ENCODE results near the gene CH25H. TPM values are rescaled to one million over a fixed set of nuclear protein-coding genes. Genes with fewer than 3 reads are reported as not detected.
"Not testable (repeated sequence)": the region's sequence is repeated elsewhere in the genome, so short reads cannot be mapped to it uniquely, and the experiment has no call there.

Gene CH25H
- total and polyA plus RNA-seq, 2 experiments from 2014 or later: 18.0 to 34.9 TPM

- WGBS, 2 experiments (ENCODE audit: low coverage in 1 of 2, low lambda C conversion rate in 2 of 2, missing lambda C conversion rate in 2 of 2): 97 to 98% methylated on average over 2 of the region's 2 CpGs
- H3K27me3 ChIP-seq (replicated peaks; ENCODE audit: insufficient read depth): no peaks in the 10 kb centered on the region
- no peak for TF ChIP-seq EZH2phosphoT487 (IDR thresholded peaks at IDR 0.05; ENCODE audit: insufficient read depth, low read depth)
- no peak for TF ChIP-seq EZH2 (IDR thresholded peaks at IDR 0.05; ENCODE audit: insufficient read depth, poor library complexity, severe bottlenecking)
- peak overlapping the region; percentile 92; the same call in 1 of the 2 replicates for H3K4me3 ChIP-seq
- DNase-seq: no peak
- no peak overlapping the region for H3K27ac ChIP-seq
- no peaks in the 10 kb centered on the region for H3K36me3 ChIP-seq (ENCODE audit: low read depth)
- no peaks in the 10 kb centered on the region for H3F3A ChIP-seq (ENCODE audit: insufficient read depth)
- peak overlapping the region; percentile 100 for H3K4me2 ChIP-seq (ENCODE audit: unreplicated experiment)
- peaks cover 8% of the 10 kb centered on the region; the same call in 1 of the 2 replicates for H3K4me1 ChIP-seq (ENCODE audit: insufficient read depth)
- H4K20me1 ChIP-seq (ENCODE audit: insufficient read depth): no peaks in the 10 kb centered on the region
- no peak overlapping the region for H2AFZ ChIP-seq
- in situ Hi-C loops (cut with MboI): loop anchor here (10.0 kb wide), 1 partner anchor 303 kb away; no protein-coding TSS in a partner anchor
- H3K9me3 ChIP-seq (ENCODE audit: low read depth): no peaks in the 10 kb centered on the region
- peaks cover 29% of the 10 kb centered on the region for H3K79me2 ChIP-seq (ENCODE audit: insufficient read depth)
- H3K9me2 ChIP-seq (ENCODE audit: insufficient read depth): no peaks in the 10 kb centered on the region
- no peak overlapping the region for H3K9ac ChIP-seq
Measured at GRCh38 chr10:89252225-89252585, 45.1 kb upstream of the CH25H start.

DNA sequence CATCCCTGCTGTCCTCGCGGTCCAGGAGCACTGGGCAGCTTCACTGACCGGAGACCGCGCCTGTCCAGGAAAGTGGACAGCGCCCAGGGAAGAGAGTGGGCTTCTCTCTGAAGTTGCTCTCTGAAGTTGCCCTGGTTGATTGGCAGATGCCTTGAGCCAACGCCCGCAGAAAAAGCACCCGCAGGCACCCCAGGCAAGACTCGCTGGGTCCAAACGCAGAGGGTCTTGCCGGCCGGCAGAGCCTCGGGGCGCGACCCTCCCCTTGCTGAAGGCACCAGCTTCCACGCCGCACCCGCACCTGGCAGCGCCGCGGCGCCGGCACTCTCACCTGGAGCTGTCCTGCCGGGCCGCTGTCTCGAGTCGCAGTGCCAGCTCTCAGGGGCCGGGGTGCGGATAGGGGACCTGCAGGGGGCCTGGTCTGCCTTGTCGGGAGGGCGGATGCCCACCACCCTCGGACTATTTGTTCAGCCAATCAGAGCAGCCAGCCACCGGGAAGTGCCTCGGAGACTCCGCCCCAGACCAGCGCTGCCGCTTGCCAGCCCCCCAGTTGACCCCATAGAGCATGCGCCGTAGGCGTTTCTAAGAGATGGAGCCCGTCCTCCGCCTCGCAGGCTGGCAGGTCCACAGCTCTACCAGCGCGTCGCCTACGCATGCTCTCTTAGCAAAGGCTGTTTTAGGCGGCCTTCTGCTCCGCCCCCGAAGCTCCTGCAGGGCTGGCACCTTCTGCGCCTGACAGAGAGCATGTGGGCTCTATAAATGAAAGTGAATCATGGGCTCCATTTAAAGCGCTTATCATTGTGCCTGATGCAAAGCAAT, 44.5 kb upstream of the CH25H start, which contains the start of gene LIPA:
Gene LIPA, minus strand, starts transcription at position 367 of the 816 bp plus-strand sequence. CDS start 4,127 bp downstream, outside the sequence.
- H3K27ac ChIP-seq: no peak within 1 kb of the TSS; the same call in 1 of the 2 replicates
- in situ Hi-C loops (cut with MboI): loop anchor here (10.0 kb wide), 1 partner anchor 303 kb away; no protein-coding TSS in a partner anchor

GRCh38 chr10:89250865-89251408, 43.8 kb upstream of the CH25H start:
- no peaks in the 10 kb centered on the region for H3F3A ChIP-seq (ENCODE audit: insufficient read depth)
- H3K36me3 ChIP-seq (ENCODE audit: low read depth): no peaks in the 10 kb centered on the region
- H3K4me2 ChIP-seq (ENCODE audit: unreplicated experiment): peak overlapping the region; percentile 100
- no peaks in the 10 kb centered on the region for H3K9me2 ChIP-seq (ENCODE audit: insufficient read depth)
- in situ Hi-C loops (cut with MboI): loop anchor here (10.0 kb wide), 1 partner anchor 304 kb away; no protein-coding TSS in a partner anchor
- peak overlapping the region; percentile 98 for H2AFZ ChIP-seq
- peaks cover 29% of the 10 kb centered on the region for H3K79me2 ChIP-seq (ENCODE audit: insufficient read depth)
- TF ChIP-seq EZH2phosphoT487 (IDR thresholded peaks at IDR 0.05; ENCODE audit: insufficient read depth, low read depth) (no peak), EZH2 (IDR thresholded peaks at IDR 0.05; ENCODE audit: insufficient read depth, poor library complexity, severe bottlenecking) (no peak)
- no peaks in the 10 kb centered on the region for H3K27me3 ChIP-seq (replicated peaks; ENCODE audit: insufficient read depth)
- H3K9me3 ChIP-seq (ENCODE audit: low read depth): no peaks in the 10 kb centered on the region
- peaks cover 8% of the 10 kb centered on the region; the same call in 1 of the 2 replicates for H3K4me1 ChIP-seq (ENCODE audit: insufficient read depth)
- H4K20me1 ChIP-seq (ENCODE audit: insufficient read depth): no peaks in the 10 kb centered on the region
- peak overlapping the region; percentile 92 for H3K4me3 ChIP-seq
- H3K9ac ChIP-seq: peak overlapping the region; percentile 75
- 7 to 14% methylated on average over 13 of the region's 13 CpGs for WGBS, 2 experiments (ENCODE audit: low coverage in 1 of 2, low lambda C conversion rate in 2 of 2, missing lambda C conversion rate in 2 of 2)
- DNase-seq: peak; percentile 27
- no peak overlapping the region for H3K27ac ChIP-seq

More for the DNA sequence above, 44.5 kb upstream of the CH25H start, which contains the start of gene LIPA:
- peak within 1 kb of the TSS; percentile 100 for H3K4me2 ChIP-seq (ENCODE audit: unreplicated experiment)
- no peaks in the 10 kb centered on the region for H3F3A ChIP-seq (ENCODE audit: insufficient read depth)
- DNase-seq: peak; percentile 100
- peak within 1 kb of the TSS; percentile 98 for H2AFZ ChIP-seq
- peaks cover 29% of the 10 kb centered on the region for H3K79me2 ChIP-seq (ENCODE audit: insufficient read depth)
- no peak for TF ChIP-seq EZH2phosphoT487 (IDR thresholded peaks at IDR 0.05; ENCODE audit: insufficient read depth, low read depth)
- no peak for TF ChIP-seq EZH2 (IDR thresholded peaks at IDR 0.05; ENCODE audit: insufficient read depth, poor library complexity, severe bottlenecking)
- H3K4me3 ChIP-seq: peak within 1 kb of the TSS; percentile 92
- 1% methylated on average over 49 of the region's 53 CpGs for WGBS, 2 experiments (ENCODE audit: low coverage in 1 of 2, low lambda C conversion rate in 2 of 2, missing lambda C conversion rate in 2 of 2)
- H3K9me2 ChIP-seq (ENCODE audit: insufficient read depth): no peaks in the 10 kb centered on the region
- H3K36me3 ChIP-seq (ENCODE audit: low read depth): no peaks in the 10 kb centered on the region
- H3K4me1 ChIP-seq (ENCODE audit: insufficient read depth): peaks cover 8% of the 10 kb centered on the region; the same call in 1 of the 2 replicates
- H3K9me3 ChIP-seq (ENCODE audit: low read depth): no peaks in the 10 kb centered on the region
- no peaks in the 10 kb centered on the region for H4K20me1 ChIP-seq (ENCODE audit: insufficient read depth)
- peak within 1 kb of the TSS; percentile 75 for H3K9ac ChIP-seq
- H3K27me3 ChIP-seq (replicated peaks; ENCODE audit: insufficient read depth): no peaks in the 10 kb centered on the region

DNA sequence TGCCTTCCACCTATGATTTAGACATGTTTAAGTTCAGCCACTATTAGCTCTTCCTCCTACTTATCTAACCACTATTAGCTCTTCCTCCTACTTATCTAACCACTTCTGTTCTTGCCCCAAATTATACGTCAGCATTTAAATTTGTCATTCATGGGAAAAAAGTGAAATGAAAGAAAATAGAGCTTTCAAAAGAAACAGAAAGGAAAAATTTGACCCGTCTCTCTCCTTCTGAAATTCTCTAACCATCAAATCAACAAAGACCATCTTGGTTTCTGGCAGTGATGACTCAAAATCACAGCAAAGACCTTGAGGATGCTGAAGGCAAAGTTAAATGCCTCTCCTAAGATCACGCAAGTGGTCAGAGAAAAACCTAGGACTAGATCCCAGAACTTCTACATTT, 41.9 kb upstream of the CH25H start:
- no peaks in the 10 kb centered on the region for H4K20me1 ChIP-seq (ENCODE audit: insufficient read depth)
- H3K9me3 ChIP-seq (ENCODE audit: low read depth): no peaks in the 10 kb centered on the region
- WGBS, 2 experiments (ENCODE audit: low coverage in 1 of 2, low lambda C conversion rate in 2 of 2, missing lambda C conversion rate in 2 of 2): 93 to 94% methylated on average over 3 of the region's 3 CpGs
- H2AFZ ChIP-seq: no peak overlapping the region
- no peak overlapping the region for H3K4me2 ChIP-seq (ENCODE audit: unreplicated experiment)
- H3K4me3 ChIP-seq: peak overlapping the region; percentile 11; the same call in 1 of the 2 replicates
- DNase-seq: no peak
- peaks cover 4% of the 10 kb centered on the region; the same call in 1 of the 2 replicates for H3K36me3 ChIP-seq (ENCODE audit: low read depth)
- no peak overlapping the region for H3K27ac ChIP-seq
- H3K9me2 ChIP-seq (ENCODE audit: insufficient read depth): no peaks in the 10 kb centered on the region
- peaks cover 29% of the 10 kb centered on the region for H3K79me2 ChIP-seq (ENCODE audit: insufficient read depth)
- in situ Hi-C loops (cut with MboI): no loop called here
- H3K9ac ChIP-seq: no peak overlapping the region
- H3F3A ChIP-seq (ENCODE audit: insufficient read depth): no peaks in the 10 kb centered on the region
- H3K4me1 ChIP-seq (ENCODE audit: insufficient read depth): peaks cover 8% of the 10 kb centered on the region; the same call in 1 of the 2 replicates
- no peak for TF ChIP-seq EZH2phosphoT487 (IDR thresholded peaks at IDR 0.05; ENCODE audit: insufficient read depth, low read depth)
- no peak for TF ChIP-seq EZH2 (IDR thresholded peaks at IDR 0.05; ENCODE audit: insufficient read depth, poor library complexity, severe bottlenecking)
- no peaks in the 10 kb centered on the region for H3K27me3 ChIP-seq (replicated peaks; ENCODE audit: insufficient read depth)

DNA sequence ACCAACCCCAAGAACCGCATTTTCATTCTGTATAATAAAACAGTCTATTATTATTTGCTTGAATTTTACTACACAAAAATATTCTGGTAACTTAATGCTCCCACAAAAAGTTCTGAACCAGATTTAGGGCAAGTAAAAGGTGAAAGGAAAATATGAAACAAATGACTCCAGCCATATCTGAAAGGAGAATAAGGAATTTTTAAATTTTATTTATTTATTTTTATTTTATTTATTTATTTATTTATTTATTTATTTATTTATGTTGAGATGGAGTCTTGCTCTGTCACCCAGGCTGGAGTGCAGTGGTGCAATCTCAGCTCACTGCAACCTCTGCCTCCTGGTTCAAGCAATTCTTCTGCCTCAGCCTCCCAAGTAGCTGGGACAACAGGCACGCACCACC, 40.5 kb upstream of the CH25H start:
- H3K27ac ChIP-seq; H3K4me3 ChIP-seq; H3K9me3 ChIP-seq (ENCODE audit: low read depth); H3K27me3 ChIP-seq (replicated peaks; ENCODE audit: insufficient read depth); DNase-seq; H3K4me2 ChIP-seq (ENCODE audit: unreplicated experiment); H3K4me1 ChIP-seq (ENCODE audit: insufficient read depth); in situ Hi-C loops (cut with MboI); H3F3A ChIP-seq (ENCODE audit: insufficient read depth); H2AFZ ChIP-seq; H4K20me1 ChIP-seq (ENCODE audit: insufficient read depth); H3K36me3 ChIP-seq (ENCODE audit: low read depth); H3K9ac ChIP-seq; H3K9me2 ChIP-seq (ENCODE audit: insufficient read depth): not testable (repeated sequence)
- WGBS, 2 experiments (ENCODE audit: low coverage in 1 of 2, low lambda C conversion rate in 2 of 2, missing lambda C conversion rate in 2 of 2): 98 to 100% methylated on average over 2 of the region's 2 CpGs
- peaks cover 29% of the 10 kb centered on the region for H3K79me2 ChIP-seq (ENCODE audit: insufficient read depth)

All from GM23248 (cell line).